ENCODE measurements around the gene CAMTA1. TPM values are rescaled to one million over a fixed set of nuclear protein-coding genes. Genes with fewer than 3 reads are reported as not detected.

CAMTA1 gene
- total and polyA plus RNA-seq, 4 donors: 48.1 to 140 (median 52.3) TPM

- Histone ChIP-seq H3K4me1 (ENCODE audit: control insufficient read depth in 5 of 5, insufficient read depth in 5 of 5, low read length in 5 of 5) (peaks cover 0 to 9% (median 0%) of the 10 kb centered on the region in 5 donors), H3K9me3 (ENCODE audit: control insufficient read depth in 4 of 4, insufficient read depth in 3 of 4, low read length in 3 of 4) (no peaks in the 10 kb centered on the region), H3K27me3 (ENCODE audit: control insufficient read depth in 3 of 3, insufficient read depth in 3 of 3, low read length in 2 of 3) (peaks cover 0 to 6% (median 0%) of the 10 kb centered on the region in 3 donors), H3K9ac (ENCODE audit: insufficient read depth in 1 of 2, low read length in 2 of 2) (no peak overlapping the region), H3K4me3 (no peak overlapping the region), H3K36me3 (ENCODE audit: control insufficient read depth in 4 of 4, insufficient read depth in 4 of 4, low read length in 4 of 4) (no peaks in the 10 kb centered on the region), H3K27ac (ENCODE audit: low read depth in 1 of 2, low read length in 1 of 2) (no peak overlapping the region)
- no peak for DNase-seq
- 79 to 88% methylated on average over 22 of the region's 22 CpGs for WGBS, 2 donors
- no peak for TF ChIP-seq CTCF (IDR thresholded peaks at IDR 0.05; ENCODE audit: control extremely low read depth, extremely low read depth)
- no peak for ATAC-seq (ENCODE audit: insufficient read depth, low FRiP score)
Observed at GRCh38 chr1:7629465-7630195, 844.4 kb downstream of the CAMTA1 start.

- no peak for TF ChIP-seq CTCF (IDR thresholded peaks at IDR 0.05; ENCODE audit: control extremely low read depth, extremely low read depth)
- H3K9me3 ChIP-seq (ENCODE audit: control insufficient read depth in 4 of 4, insufficient read depth in 3 of 4, low read length in 3 of 4): no peaks in the 10 kb centered on the region
- peaks cover 0 to 6% (median 0%) of the 10 kb centered on the region in 3 donors for H3K27me3 ChIP-seq (ENCODE audit: control insufficient read depth in 3 of 3, insufficient read depth in 3 of 3, low read length in 2 of 3)
- WGBS, 2 donors: 73 to 79% methylated on average over 8 of the region's 8 CpGs
- H3K27ac ChIP-seq (ENCODE audit: low read depth in 1 of 2, low read length in 1 of 2): no peak overlapping the region
- H3K4me3 ChIP-seq: no peak overlapping the region
- peaks cover 0 to 9% (median 0%) of the 10 kb centered on the region in 5 donors for H3K4me1 ChIP-seq (ENCODE audit: control insufficient read depth in 5 of 5, insufficient read depth in 5 of 5, low read length in 5 of 5)
- H3K9ac ChIP-seq (ENCODE audit: insufficient read depth in 1 of 2, low read length in 2 of 2): no peak overlapping the region
- ATAC-seq (ENCODE audit: insufficient read depth, low FRiP score) (no peak), DNase-seq (no peak)
- no peaks in the 10 kb centered on the region for H3K36me3 ChIP-seq (ENCODE audit: control insufficient read depth in 4 of 4, insufficient read depth in 4 of 4, low read length in 4 of 4)
Observed at GRCh38 chr1:7630378-7630777, 845.1 kb downstream of the CAMTA1 start.

- 29 to 56% methylated on average over 16 of the region's 16 CpGs for WGBS, 2 donors
- peaks cover 0 to 9% (median 0%) of the 10 kb centered on the region in 5 donors for H3K4me1 ChIP-seq (ENCODE audit: control insufficient read depth in 5 of 5, insufficient read depth in 5 of 5, low read length in 5 of 5)
- DNase-seq (no peak), ATAC-seq (ENCODE audit: insufficient read depth, low FRiP score) (no peak)
- no peak overlapping the region for H3K4me3 ChIP-seq
- no peak overlapping the region for H3K27ac ChIP-seq (ENCODE audit: low read depth in 1 of 2, low read length in 1 of 2)
- H3K9me3 ChIP-seq (ENCODE audit: control insufficient read depth in 4 of 4, insufficient read depth in 3 of 4, low read length in 3 of 4): no peaks in the 10 kb centered on the region
- peaks cover 0 to 2% (median 0%) of the 10 kb centered on the region in 3 donors for H3K27me3 ChIP-seq (ENCODE audit: control insufficient read depth in 3 of 3, insufficient read depth in 3 of 3, low read length in 2 of 3)
- H3K9ac ChIP-seq (ENCODE audit: insufficient read depth in 1 of 2, low read length in 2 of 2): no peak overlapping the region
- no peaks in the 10 kb centered on the region for H3K36me3 ChIP-seq (ENCODE audit: control insufficient read depth in 4 of 4, insufficient read depth in 4 of 4, low read length in 4 of 4)
- TF ChIP-seq CTCF (IDR thresholded peaks at IDR 0.05; ENCODE audit: control extremely low read depth, extremely low read depth): no peak
Observed at GRCh38 chr1:7632176-7632575, 846.9 kb downstream of the CAMTA1 start.

Data from lung (tissue), 12 donors.